LNCAP (cell line): ENCODE results near the gene ZNF43.

Experiments used
- CTCF ChIP-seq: fragments of 450-650 bp; IDR thresholded peaks from 2 replicates; pipeline ENCODE4 v1.5.1; 2017; ENCODE audit warnings: mild to moderate bottlenecking

Gene ZNF43

GRCh38 chr19:21765151-21765550 is 70.8 kb downstream of the ZNF43 start:
- no peak for TF ChIP-seq CTCF

- TF ChIP-seq CTCF: no peak
Observed at GRCh38 chr19:21758296-21758695, 77.7 kb downstream of the ZNF43 start.
